H9 (cell line): ENCODE data around the gene MAGI1. TPM values are rescaled to one million over a fixed set of nuclear protein-coding genes. Genes with fewer than 3 reads are reported as not detected.

Source experiments
- DNase-seq: peaks from one replicate; pipeline ENCODE4 v3.0.0-alpha.2; 2017
- H2AFZ ChIP-seq: one replicate; pipeline ENCODE4 v1.6.1; 2013; ENCODE audit warnings: mild to moderate bottlenecking, low read length, control low read depth, moderate library complexity
- H2AK5ac ChIP-seq: 2 replicates; pipeline ENCODE4 v1.6.1; 2013; ENCODE audit warnings: low read length, control low read depth, mixed read lengths; ENCODE audit not compliant: insufficient read length
- H2BK120ac ChIP-seq: one replicate; pipeline ENCODE4 v1.6.1; 2013; ENCODE audit warnings: low read depth, mild to moderate bottlenecking, low read length, control low read depth, inconsistent platforms; ENCODE audit not compliant: poor library complexity, severe bottlenecking
- H2BK12ac ChIP-seq: 2 replicates; pipeline ENCODE4 v1.6.1; 2013; ENCODE audit warnings: low read length, control low read depth, mixed read lengths, low read depth; ENCODE audit not compliant: insufficient read length
- H2BK15ac ChIP-seq: 2 replicates; pipeline ENCODE4 v1.6.1; 2013; ENCODE audit warnings: low read depth, low read length, control low read depth
- H2BK20ac ChIP-seq: one replicate; pipeline ENCODE4 v1.6.1; 2013; ENCODE audit warnings: low read depth, mild to moderate bottlenecking, low read length, control low read depth, inconsistent platforms; ENCODE audit not compliant: poor library complexity, severe bottlenecking
- H2BK5ac ChIP-seq: 2 replicates; pipeline ENCODE4 v1.6.1; 2013; ENCODE audit warnings: low read length, control low read depth, mixed read lengths; ENCODE audit not compliant: insufficient read length
- H3K14ac ChIP-seq: 2 replicates; pipeline ENCODE4 v1.6.1; 2013; ENCODE audit warnings: low read length, control low read depth; ENCODE audit not compliant: insufficient read depth
- H3K18ac ChIP-seq: 2 replicates; pipeline ENCODE4 v1.6.1; 2013; ENCODE audit warnings: low read depth, mild to moderate bottlenecking, mixed read lengths, low read length, control low read depth; ENCODE audit not compliant: insufficient read length
- H3K23ac ChIP-seq: 2 replicates; pipeline ENCODE4 v1.6.1; 2013; ENCODE audit warnings: low read length, control low read depth, mixed read lengths, low read depth; ENCODE audit not compliant: insufficient read length
- H3K23me2 ChIP-seq: 2 replicates; pipeline ENCODE4 v1.6.1; 2013; ENCODE audit warnings: low read depth, mild to moderate bottlenecking, mixed read lengths, low read length, control low read depth; ENCODE audit not compliant: insufficient read length, poor library complexity, severe bottlenecking
- H3K27ac ChIP-seq: 2 replicates; pipeline ENCODE4 v1.5.1; 2013; ENCODE audit warnings: low read length, control low read depth, mixed read lengths, low read depth; ENCODE audit not compliant: insufficient read length
- H3K27me3 ChIP-seq: 2 replicates; pipeline ENCODE4 v1.6.1; 2013; ENCODE audit warnings: low read length, control low read depth, inconsistent platforms; ENCODE audit not compliant: insufficient read depth
- H3K4ac ChIP-seq: 2 replicates; pipeline ENCODE4 v1.6.1; 2013; ENCODE audit warnings: low read depth, mild to moderate bottlenecking, control low read depth, inconsistent platforms, low read length, moderate library complexity
- H3K4me1 ChIP-seq: 2 replicates; pipeline ENCODE4 v1.6.1; 2013; ENCODE audit warnings: low read length, control low read depth, inconsistent platforms; ENCODE audit not compliant: insufficient read depth
- H3K4me2 ChIP-seq: 2 replicates; pipeline ENCODE4 v1.6.1; 2013; ENCODE audit warnings: low read length, control low read depth, mixed read lengths; ENCODE audit not compliant: insufficient read length, insufficient read depth
- H3K56ac ChIP-seq: 2 replicates; pipeline ENCODE4 v1.6.1; 2013; ENCODE audit warnings: low read depth, mild to moderate bottlenecking, mixed read lengths, low read length, control low read depth; ENCODE audit not compliant: insufficient read length
- H3K79me1 ChIP-seq: 2 replicates; pipeline ENCODE4 v1.6.1; 2013; ENCODE audit warnings: low read depth, mild to moderate bottlenecking, moderate library complexity, low read length, control low read depth, inconsistent platforms; ENCODE audit not compliant: insufficient read depth, poor library complexity, severe bottlenecking
- H3K79me2 ChIP-seq: 2 replicates; pipeline ENCODE4 v1.6.1; 2013; ENCODE audit warnings: low read length, control low read depth, inconsistent platforms; ENCODE audit not compliant: insufficient read depth
- H3K9ac ChIP-seq: 2 replicates; pipeline ENCODE4 v1.6.1; 2013; ENCODE audit warnings: low read length, control low read depth, mixed read lengths; ENCODE audit not compliant: insufficient read length; ENCODE audit errors: extremely low read depth
- H3K9me3 ChIP-seq: one replicate; pipeline ENCODE4 v1.6.1; 2013; ENCODE audit warnings: low read depth, low read length, inconsistent platforms; ENCODE audit not compliant: control insufficient read depth
- H3T11ph ChIP-seq: one replicate; pipeline ENCODE4 v1.6.1; 2013; ENCODE audit warnings: mild to moderate bottlenecking, low read length, control low read depth, inconsistent platforms
- H4K20me1 ChIP-seq: one replicate; pipeline ENCODE4 v1.6.1; 2013; ENCODE audit not compliant: control insufficient read depth, insufficient read length, insufficient read depth
- H4K5ac ChIP-seq: 2 replicates; pipeline ENCODE4 v1.6.1; 2013; ENCODE audit warnings: low read depth, mild to moderate bottlenecking, mixed read lengths, low read length, control low read depth; ENCODE audit not compliant: insufficient read length
- H4K8ac ChIP-seq: replicated peaks from 2 replicates; pipeline ENCODE4 v1.6.1; 2013; ENCODE audit warnings: low read length, control low read depth, mixed read lengths, low read depth; ENCODE audit not compliant: insufficient read length
- H4K91ac ChIP-seq: 2 replicates; pipeline ENCODE4 v1.6.1; 2013; ENCODE audit warnings: low read depth, mild to moderate bottlenecking, moderate library complexity, mixed read lengths, low read length, control low read depth; ENCODE audit not compliant: insufficient read length
- H3K27ac Mint-ChIP-seq, 3 experiments: 2 replicates in 2 of 3; 3 replicates in 1 of 3; pipeline ENCODE4 v1.8.0; 2020 to 2021; ENCODE audit warnings: mixed read lengths in 3 of 3, mild to moderate bottlenecking in 1 of 3, moderate library complexity in 1 of 3
- H3K27me3 Mint-ChIP-seq: 2 replicates; pipeline ENCODE4 v1.8.0; 2021; ENCODE audit warnings: low read depth, mild to moderate bottlenecking, moderate library complexity, mixed read lengths
- H3K36me3 Mint-ChIP-seq, 3 experiments: 2 replicates in 2 of 3; 3 replicates in 1 of 3; pipeline ENCODE4 v1.8.0; 2020 to 2021; ENCODE audit warnings: low read depth in 3 of 3, mixed read lengths in 3 of 3; ENCODE audit not compliant: insufficient read depth in 1 of 3
- H3K4me1 Mint-ChIP-seq, 2 experiments: 2 replicates each; pipeline ENCODE4 v1.8.0; 2020; ENCODE audit warnings: mixed read lengths in 2 of 2
- H3K4me3 Mint-ChIP-seq, 2 experiments: 2 replicates in 1 of 2; 3 replicates in 1 of 2; pipeline ENCODE4 v1.8.0; 2020 to 2021; ENCODE audit warnings: mild to moderate bottlenecking in 2 of 2, mixed read lengths in 2 of 2, moderate library complexity in 1 of 2
- H3K9me3 Mint-ChIP-seq, 2 experiments: 2 replicates in 1 of 2; 3 replicates in 1 of 2; pipeline ENCODE4 v1.8.0; 2020; ENCODE audit warnings: mild to moderate bottlenecking in 2 of 2, mixed read lengths in 2 of 2, moderate library complexity in 1 of 2
- CTCF ChIP-seq: fragments of 200-600 bp; sonication (generic); conservative IDR thresholded peaks from 3 replicates; pipeline ENCODE4 v1.8.0; 2021; ENCODE audit warnings: antibody characterized with exemption, mild to moderate bottlenecking
- WGBS: extraction: QIAGEN DNeasy Blood & Tissue Kit; methylation state at CpG from one replicate; pipeline ENCODE4 v1.1.7; 2013; ENCODE audit warnings: missing lambda C conversion rate, low lambda C conversion rate, mixed read lengths; ENCODE audit not compliant: insufficient read length; ENCODE audit errors: extremely low coverage; 5-methylcytosine and 5-hydroxymethylcytosine counted together
- total RNA-seq: library from RNA; stranded (reverse); gene quantifications from 2 replicates; pipeline ENCODE4 v1.2.1, GENCODE V29; 2021

Gene MAGI1
- total RNA-seq, 1 experiment from 2014 or later = 65.7 TPM

GRCh38 chr3:65953881-65954733, 84.6 kb downstream of the MAGI1 start:
- Histone ChIP-seq H2BK15ac (no peak overlapping the region), H3K4me1 (peaks cover 7% of the 10 kb centered on the region), H3K9me3 (no peaks in the 10 kb centered on the region), H3T11ph (no peak overlapping the region), H4K8ac (no peak overlapping the region), H3K79me2 (peaks cover 6% of the 10 kb centered on the region; the same call in 1 of the 2 replicates), H3K9ac (no peak overlapping the region), H3K4ac (peak overlapping the region; percentile 35), H2AK5ac (peak overlapping the region; percentile 17), H3K18ac (peak overlapping the region; percentile 80), H4K5ac (peak overlapping the region; percentile 10), H3K23ac (no peak overlapping the region), H3K14ac (peak overlapping the region; percentile 81), H3K27ac (peak overlapping the region; percentile 87), H2AFZ (no peak overlapping the region), H3K27me3 (no peaks in the 10 kb centered on the region), H4K20me1 (no peaks in the 10 kb centered on the region), H2BK5ac (no peak overlapping the region), H3K23me2 (no peaks in the 10 kb centered on the region), H4K91ac (peak overlapping the region; percentile 89), H3K79me1 (no peaks in the 10 kb centered on the region), H2BK20ac (no peak overlapping the region), H3K56ac (no peak overlapping the region), H2BK120ac (peak overlapping the region; percentile 64), H3K4me2 (no peak overlapping the region), H2BK12ac (peak overlapping the region; percentile 95)
- TF ChIP-seq CTCF = no peak
- no CpG with 5 or more reads among the region's 16 CpGs for WGBS
- H3K4me1 Mint-ChIP-seq = peaks cover 46 to 54% of the 10 kb centered on the region in 2 experiments
- H3K27me3 Mint-ChIP-seq = no peaks in the 10 kb centered on the region
- no peaks in the 10 kb centered on the region for H3K9me3 Mint-ChIP-seq
- DNase-seq = no peak
- peak overlapping the region; percentile 98 to 99 (median 99) for H3K27ac Mint-ChIP-seq
- H3K4me3 Mint-ChIP-seq = no peak overlapping the region
- H3K36me3 Mint-ChIP-seq = no peaks in the 10 kb centered on the region
